GM12801 (cell line): ENCODE data around the gene NDFIP2.

Experiments used
- TF ChIP-seq, protein P1 (sequence below): IDR thresholded peaks from one replicate; pipeline ENCODE4 v1.5.1; 2011; ENCODE audit warnings: control low read depth; ENCODE audit not compliant: insufficient read length; ENCODE audit errors: extremely low read depth

NDFIP2 gene, protein sequence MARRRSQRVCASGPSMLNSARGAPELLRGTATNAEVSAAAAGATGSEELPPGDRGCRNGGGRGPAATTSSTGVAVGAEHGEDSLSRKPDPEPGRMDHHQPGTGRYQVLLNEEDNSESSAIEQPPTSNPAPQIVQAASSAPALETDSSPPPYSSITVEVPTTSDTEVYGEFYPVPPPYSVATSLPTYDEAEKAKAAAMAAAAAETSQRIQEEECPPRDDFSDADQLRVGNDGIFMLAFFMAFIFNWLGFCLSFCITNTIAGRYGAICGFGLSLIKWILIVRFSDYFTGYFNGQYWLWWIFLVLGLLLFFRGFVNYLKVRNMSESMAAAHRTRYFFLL

GRCh38 chr13:79480954-79481684, at the start of gene NDFIP2:
Gene NDFIP2 (plus strand): TSS chr13:79481155. CDS start chr13:79481204, 49 bp downstream.
- TF ChIP-seq, protein P1, sequence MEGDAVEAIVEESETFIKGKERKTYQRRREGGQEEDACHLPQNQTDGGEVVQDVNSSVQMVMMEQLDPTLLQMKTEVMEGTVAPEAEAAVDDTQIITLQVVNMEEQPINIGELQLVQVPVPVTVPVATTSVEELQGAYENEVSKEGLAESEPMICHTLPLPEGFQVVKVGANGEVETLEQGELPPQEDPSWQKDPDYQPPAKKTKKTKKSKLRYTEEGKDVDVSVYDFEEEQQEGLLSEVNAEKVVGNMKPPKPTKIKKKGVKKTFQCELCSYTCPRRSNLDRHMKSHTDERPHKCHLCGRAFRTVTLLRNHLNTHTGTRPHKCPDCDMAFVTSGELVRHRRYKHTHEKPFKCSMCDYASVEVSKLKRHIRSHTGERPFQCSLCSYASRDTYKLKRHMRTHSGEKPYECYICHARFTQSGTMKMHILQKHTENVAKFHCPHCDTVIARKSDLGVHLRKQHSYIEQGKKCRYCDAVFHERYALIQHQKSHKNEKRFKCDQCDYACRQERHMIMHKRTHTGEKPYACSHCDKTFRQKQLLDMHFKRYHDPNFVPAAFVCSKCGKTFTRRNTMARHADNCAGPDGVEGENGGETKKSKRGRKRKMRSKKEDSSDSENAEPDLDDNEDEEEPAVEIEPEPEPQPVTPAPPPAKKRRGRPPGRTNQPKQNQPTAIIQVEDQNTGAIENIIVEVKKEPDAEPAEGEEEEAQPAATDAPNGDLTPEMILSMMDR, result no peak

GRCh38 chr13:79432086-79432485, 48.9 kb upstream of the NDFIP2 start:
- TF ChIP-seq, protein P1, result no peak

DNA sequence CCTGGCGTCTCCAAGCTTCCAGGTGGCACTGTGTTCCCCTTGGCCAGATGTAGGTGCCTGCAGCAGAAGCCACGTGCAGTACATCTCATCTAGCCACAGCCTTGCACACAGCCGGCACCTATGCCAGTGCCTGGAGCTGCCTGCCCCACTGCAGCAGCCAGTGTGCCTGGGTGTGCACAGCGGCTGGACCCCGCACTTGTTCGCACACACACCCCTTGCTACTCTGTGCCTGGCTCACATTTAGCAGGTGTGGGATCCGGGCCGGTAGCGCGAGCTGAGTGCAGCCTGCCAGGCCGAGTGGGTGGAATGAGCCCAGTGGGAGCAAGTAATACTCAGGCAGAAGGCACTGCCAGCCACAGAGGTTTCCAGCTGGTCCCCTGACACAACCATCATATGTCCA, 48.0 kb upstream of the NDFIP2 start:
- TF ChIP-seq, protein P1, result no peak

GRCh38 chr13:79434556-79434955, 46.4 kb upstream of the NDFIP2 start:
- TF ChIP-seq, protein P1, result no peak

DNA sequence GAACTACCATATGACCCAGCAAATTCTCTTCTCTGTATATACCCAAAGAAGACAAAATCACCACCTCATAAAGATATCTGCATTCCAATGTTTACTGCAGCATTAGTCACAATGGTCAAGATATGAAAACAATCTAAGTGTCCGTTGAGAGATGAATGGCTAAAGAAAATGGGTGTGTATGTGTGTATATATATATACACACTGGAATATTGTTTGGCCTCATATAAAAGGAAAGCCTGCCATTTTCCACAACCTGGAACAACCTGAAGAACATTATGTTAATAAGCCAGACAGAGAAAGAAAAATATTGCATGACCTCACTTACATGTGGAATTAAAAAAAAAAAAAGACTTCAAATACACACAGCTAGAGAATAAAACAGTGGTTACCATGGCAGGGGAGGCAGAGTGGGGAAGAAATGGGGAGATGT, 45.4 kb upstream of the NDFIP2 start:
- TF ChIP-seq, protein P1, result no peak

- TF ChIP-seq, protein P1, result no peak
Observed at GRCh38 chr13:79439275-79439674, 41.7 kb upstream of the NDFIP2 start.

GRCh38 chr13:79440958-79441528, 39.9 kb upstream of the NDFIP2 start:
- TF ChIP-seq, protein P1, result no peak
